Mesodermal cell (in vitro differentiated cells): ENCODE data around the gene GAPVD1.

ENCODE experiments used
- H3K27ac ChIP-seq: 2 replicates; pipeline ENCODE4 v1.7.0; 2013; ENCODE audit warnings: mild to moderate bottlenecking, low read depth, low read length, moderate library complexity; ENCODE audit not compliant: severe bottlenecking
- H3K36me3 ChIP-seq: 2 replicates; pipeline ENCODE4 v1.7.1; 2013; ENCODE audit warnings: mild to moderate bottlenecking, low read length, moderate library complexity; ENCODE audit not compliant: control insufficient read depth, insufficient read depth
- H3K4me1 ChIP-seq: one replicate; pipeline ENCODE4 v1.7.1; 2013; ENCODE audit warnings: mild to moderate bottlenecking, low read length; ENCODE audit not compliant: insufficient read depth, control insufficient read depth, poor library complexity, severe bottlenecking
- H3K4me3 ChIP-seq: 2 replicates; pipeline ENCODE4 v1.7.0; 2013; ENCODE audit warnings: low read length, control low read depth, mild to moderate bottlenecking; ENCODE audit not compliant: insufficient read depth, poor library complexity, severe bottlenecking; ENCODE audit errors: extremely low read depth
- H3K9me3 ChIP-seq: 2 replicates; pipeline ENCODE4 v1.7.1; 2013; ENCODE audit warnings: mild to moderate bottlenecking, low read length, moderate library complexity; ENCODE audit not compliant: control insufficient read depth
- WGBS, 2 experiments: methylation state at CpG; one replicate each; pipeline ENCODE4 v1.1.5; 2013; ENCODE audit warnings: missing lambda C conversion rate in 2 of 2; ENCODE audit not compliant: insufficient coverage in 2 of 2; 5-methylcytosine and 5-hydroxymethylcytosine counted together

The GAPVD1 gene

GRCh38 chr9:125238127-125238914, 23.3 kb upstream of the GAPVD1 start:
- Histone ChIP-seq H3K36me3 (peaks cover 62% of the 10 kb centered on the region), H3K27ac (no peak overlapping the region), H3K4me3 (peak overlapping the region; percentile 94), H3K4me1 (peaks cover 35% of the 10 kb centered on the region), H3K9me3 (no peaks in the 10 kb centered on the region)
- WGBS, 2 experiments: 90 to 97% methylated on average over 3 to 4 of the region's 7 CpGs

GRCh38 chr9:125238915-125239446, 22.6 kb upstream of the GAPVD1 start:
- Histone ChIP-seq H3K36me3 (peaks cover 61% of the 10 kb centered on the region), H3K27ac (no peak overlapping the region), H3K4me3 (peak overlapping the region; percentile 94), H3K4me1 (peaks cover 33% of the 10 kb centered on the region), H3K9me3 (no peaks in the 10 kb centered on the region)
- WGBS, 2 experiments: 91 to 97% methylated on average over 9 to 11 of the region's 14 CpGs

DNA sequence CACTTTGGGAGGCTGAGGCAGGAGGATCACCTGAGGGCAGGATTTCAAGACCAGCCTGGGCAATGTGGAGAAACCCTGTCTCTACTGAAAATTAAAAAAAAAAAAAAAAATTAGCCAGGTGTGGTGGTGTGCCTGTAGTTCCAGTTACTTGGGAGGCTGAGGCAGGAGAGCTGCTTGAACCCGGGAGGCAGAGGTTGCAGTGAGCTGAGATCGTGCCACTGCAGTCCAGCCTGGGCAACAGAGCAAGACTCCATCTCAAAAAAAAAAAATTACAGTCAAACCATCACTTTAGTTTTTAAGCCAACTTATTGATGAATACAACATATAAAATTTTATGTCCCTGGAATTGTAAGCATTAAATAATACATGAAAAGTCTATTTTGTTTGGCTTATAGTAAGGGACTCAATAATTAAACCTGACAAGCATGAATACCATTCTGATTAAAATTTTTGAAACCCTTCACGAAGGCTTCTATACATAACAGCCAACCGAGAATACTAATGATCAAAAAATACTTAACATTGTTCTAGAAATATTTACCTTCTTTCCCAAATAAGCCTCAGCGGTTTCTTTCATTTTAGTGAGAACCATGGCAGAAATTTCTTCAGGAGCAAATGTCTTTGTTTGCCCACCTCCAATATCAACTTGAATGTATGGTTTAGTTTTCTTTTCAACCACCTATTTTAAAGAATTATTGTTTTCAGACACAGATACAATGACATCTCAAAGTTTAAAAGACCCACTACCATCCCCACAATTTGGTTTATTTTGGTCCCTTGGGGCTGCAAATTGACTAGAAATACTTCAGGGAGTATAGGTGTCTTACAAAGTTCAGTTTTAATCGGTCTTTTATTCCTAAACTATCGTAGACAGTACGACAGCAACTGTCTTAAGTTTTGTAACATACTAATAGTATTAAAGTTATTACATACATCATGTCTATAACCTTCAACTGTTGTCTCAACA, 21.7 kb upstream of the GAPVD1 start:
- H3K9me3 ChIP-seq: no peaks in the 10 kb centered on the region
- peaks cover 31% of the 10 kb centered on the region for H3K4me1 ChIP-seq
- H3K4me3 ChIP-seq: peak overlapping the region; percentile 94
- peak overlapping the region; percentile 98 for H3K27ac ChIP-seq
- peaks cover 58% of the 10 kb centered on the region for H3K36me3 ChIP-seq
- WGBS, 2 experiments: 60% methylated on average over 5 of the region's 8 CpGs; no CpG with 5 or more reads in 1 of the 2 experiments

DNA sequence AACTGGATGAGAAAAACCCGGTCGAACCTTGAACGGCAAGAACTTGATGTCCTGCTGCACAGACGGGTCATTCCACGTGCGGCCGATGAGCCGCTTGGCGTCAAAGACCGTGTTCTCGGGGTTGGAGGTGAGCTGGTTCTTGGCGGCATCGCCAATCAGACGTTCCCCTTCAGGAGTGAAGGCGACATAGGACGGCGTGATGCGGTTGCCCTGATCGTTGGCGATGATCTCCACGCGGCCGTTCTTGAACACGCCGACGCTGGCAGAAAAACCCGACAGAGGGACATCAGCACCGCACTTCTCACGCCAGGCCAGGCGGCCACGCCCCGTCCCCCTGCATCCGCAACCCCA, 21.0 kb upstream of the GAPVD1 start:
- Histone ChIP-seq H3K36me3 (peaks cover 51% of the 10 kb centered on the region), H3K27ac (peak overlapping the region; percentile 98), H3K4me1 (peaks cover 27% of the 10 kb centered on the region), H3K9me3 (no peaks in the 10 kb centered on the region), H3K4me3 (peak overlapping the region; percentile 94)
- 1% methylated on average over 22 to 25 of the region's 33 CpGs for WGBS, 2 experiments

DNA sequence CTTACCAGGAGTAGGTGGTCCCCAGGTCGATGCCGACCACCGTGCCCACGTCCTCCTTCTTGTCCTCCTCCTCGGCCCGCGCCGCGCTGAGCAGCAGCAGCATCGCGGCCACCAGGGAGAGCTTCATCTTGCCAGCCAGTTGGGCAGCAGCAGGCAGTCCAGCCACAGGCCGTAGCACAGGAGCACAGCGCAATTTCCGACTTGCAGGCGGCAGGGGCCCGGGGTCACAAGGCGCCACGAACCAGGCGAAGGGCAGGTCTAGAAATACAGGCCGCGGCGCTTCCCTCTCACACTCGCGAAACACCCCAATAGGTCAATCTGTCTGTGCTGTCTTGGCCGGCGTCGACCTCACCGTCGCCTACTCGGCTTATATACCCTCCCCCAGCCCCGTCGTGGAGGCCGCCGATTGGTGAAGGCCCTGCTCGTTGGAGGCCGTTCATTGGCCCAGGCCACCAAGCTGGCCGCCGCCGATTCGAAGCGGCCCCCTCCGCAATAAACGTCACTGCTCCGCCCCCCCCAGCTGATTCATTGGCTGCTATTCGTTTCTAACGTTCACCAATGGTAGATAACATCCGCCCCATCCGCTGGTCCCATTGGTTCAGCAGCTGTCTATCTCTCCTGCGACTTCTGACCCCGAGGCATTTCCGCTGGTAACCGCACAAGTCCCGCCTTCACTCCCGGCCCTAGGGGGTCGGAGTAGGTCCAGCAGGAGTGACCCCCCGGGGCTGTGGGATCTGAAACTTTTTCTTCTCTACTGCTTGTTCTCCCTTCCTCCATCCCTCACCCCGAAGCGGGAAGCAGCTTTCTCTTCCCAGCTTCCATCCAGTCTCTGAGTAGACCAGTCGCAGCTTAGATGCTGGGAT, 20.4 kb upstream of the GAPVD1 start, which contains the start of gene HSPA5:
Gene HSPA5, minus strand, starts transcription at position 344 of the 863 bp plus-strand sequence. Its CDS starts 217 bp downstream, at position 127.
- 0% methylated on average over 37 to 59 of the region's 59 CpGs for WGBS, 2 experiments
- Histone ChIP-seq H3K9me3 (no peaks in the 10 kb centered on the region), H3K4me1 (peaks cover 23% of the 10 kb centered on the region), H3K4me3 (peak within 1 kb of the TSS; percentile 94), H3K27ac (peak within 1 kb of the TSS; percentile 98), H3K36me3 (peaks cover 45% of the 10 kb centered on the region)

DNA sequence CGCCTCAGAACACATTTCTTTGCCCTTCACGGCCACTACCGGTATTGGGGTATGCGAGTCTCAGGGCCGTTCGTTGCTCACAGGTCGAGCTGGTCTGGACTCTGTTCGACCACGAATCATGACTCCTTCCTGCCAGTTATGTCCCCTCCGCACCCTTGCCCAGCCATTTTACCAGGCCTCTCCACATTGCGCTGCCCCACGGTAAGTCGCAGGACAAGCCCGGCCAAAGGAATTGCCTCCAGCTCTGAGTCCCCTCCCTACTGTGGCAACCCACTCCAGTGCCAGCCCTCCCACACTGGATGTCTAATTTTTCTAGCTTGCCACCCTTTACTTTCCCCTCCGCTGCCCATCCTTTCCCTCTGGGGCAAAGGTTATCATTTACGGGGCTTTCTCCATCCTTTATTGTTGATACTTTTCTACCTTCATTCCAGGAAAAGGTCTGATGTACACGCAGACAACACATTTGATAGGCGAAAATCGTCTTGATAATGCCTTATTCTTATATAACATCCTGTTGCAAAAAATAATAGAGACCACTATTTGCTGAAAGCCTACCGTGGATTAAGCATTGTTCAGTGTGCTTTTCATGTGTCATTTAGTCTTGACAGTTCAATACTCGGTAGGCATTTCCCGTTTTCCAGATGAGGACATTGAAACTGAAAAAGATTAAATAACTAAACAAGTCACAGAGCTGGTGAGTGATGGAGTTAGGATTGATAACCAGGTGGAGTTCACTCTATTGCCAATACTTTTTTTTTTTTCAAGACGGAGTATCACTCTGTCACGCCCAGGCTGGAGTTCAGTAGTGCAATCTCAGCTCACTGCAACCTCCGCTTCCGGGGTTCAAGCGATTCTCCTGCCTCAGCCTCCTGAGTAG, 19.5 kb upstream of the GAPVD1 start:
- Histone ChIP-seq H3K36me3 (peaks cover 36% of the 10 kb centered on the region), H3K4me3 (peak overlapping the region; percentile 85), H3K27ac (peak overlapping the region; percentile 98), H3K4me1 (peaks cover 19% of the 10 kb centered on the region), H3K9me3 (no peaks in the 10 kb centered on the region)
- WGBS, 2 experiments: 30 to 35% methylated on average over 18 to 24 of the region's 27 CpGs

DNA sequence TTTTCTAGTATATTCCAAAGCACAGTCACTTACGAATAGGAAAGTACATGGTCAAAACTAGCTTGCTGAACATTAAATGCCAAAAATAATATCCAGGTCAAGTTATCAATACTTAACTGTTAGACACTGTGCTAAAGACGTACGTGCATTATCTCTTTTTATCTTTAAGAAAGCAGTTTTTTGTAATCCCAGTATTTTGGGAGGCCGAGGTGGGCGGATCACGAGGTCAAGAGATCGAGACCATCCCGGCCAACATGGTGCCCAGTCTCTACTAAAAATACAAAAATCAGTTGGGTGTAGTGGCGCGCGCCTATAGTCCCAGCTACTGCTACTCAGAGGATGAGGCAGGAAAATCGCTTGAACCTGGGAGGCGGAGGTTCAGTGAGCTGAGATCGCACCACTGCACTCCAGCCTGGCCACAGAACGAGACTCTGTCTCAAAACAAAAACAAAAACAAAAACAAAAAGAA, 17.8 kb upstream of the GAPVD1 start:
- H3K27ac ChIP-seq: peak overlapping the region; percentile 93
- 93 to 98% methylated on average over 13 of the region's 15 CpGs for WGBS, 2 experiments
- peaks cover 19% of the 10 kb centered on the region for H3K36me3 ChIP-seq
- peaks cover 11% of the 10 kb centered on the region for H3K4me1 ChIP-seq
- no peak overlapping the region for H3K4me3 ChIP-seq
- no peaks in the 10 kb centered on the region for H3K9me3 ChIP-seq

GRCh38 chr9:125246261-125246667, 15.4 kb upstream of the GAPVD1 start:
- Histone ChIP-seq H3K4me3 (no peak overlapping the region), H3K27ac (no peak overlapping the region), H3K4me1 (peaks cover 5% of the 10 kb centered on the region), H3K9me3 (no peaks in the 10 kb centered on the region), H3K36me3 (no peaks in the 10 kb centered on the region)
- WGBS, 2 experiments: 90 to 96% methylated on average over 6 of the region's 6 CpGs

DNA sequence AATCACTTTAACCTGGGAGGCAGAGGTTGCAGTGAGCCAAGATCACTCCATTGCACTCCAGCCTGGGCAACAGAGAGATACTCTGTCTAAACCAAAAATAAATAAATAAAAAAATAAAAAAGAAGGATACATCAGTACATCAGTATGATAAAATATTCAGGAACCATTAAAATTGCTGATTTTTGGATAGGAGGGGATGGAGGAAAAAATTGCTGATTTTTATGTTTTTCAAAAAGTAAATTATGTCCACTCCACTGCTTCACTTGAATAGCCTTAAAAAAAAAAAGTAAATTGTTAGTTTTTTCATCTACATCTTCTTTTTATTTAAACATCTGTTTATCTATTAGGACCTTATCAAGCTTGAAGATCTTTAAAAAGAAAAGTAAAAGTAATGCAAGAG, 7.4 kb upstream of the GAPVD1 start:
- Histone ChIP-seq H3K27ac (no peak overlapping the region), H3K4me3 (no peak overlapping the region), H3K4me1 (no peaks in the 10 kb centered on the region), H3K9me3 (no peaks in the 10 kb centered on the region), H3K36me3 (no peaks in the 10 kb centered on the region)
